ENCODE results near the gene SLC22A23.
"Not testable (repeated sequence)": the region's sequence is repeated elsewhere in the genome, so short reads cannot be mapped to it uniquely, and the experiment has no call there.

SLC22A23 gene

GRCh38 chr6:3259491-3259958 is 197.3 kb downstream of the SLC22A23 start:
- peak; percentile 25 for DNase-seq

GRCh38 chr6:3258720-3259490 is 197.9 kb downstream of the SLC22A23 start, which contains the start of gene PSMG4:
TSS of gene PSMG4 (plus strand) at chr6:3258947. CDS start at chr6:3259023, 76 bp downstream.
- peak; percentile 80 for DNase-seq
- in situ Hi-C loops (cut with HindIII; ENCODE audit: low pct_ligation_motif_present, low pct_unique_long_range_greater_than_20kb, low sequenced_read_pairs) = no loop called here

More at GRCh38 chr6:3259491-3259958, 197.3 kb downstream of the SLC22A23 start:
- in situ Hi-C loops (cut with HindIII; ENCODE audit: low pct_ligation_motif_present, low pct_unique_long_range_greater_than_20kb, low sequenced_read_pairs) = no loop called here

GRCh38 chr6:3258201-3258600 is 198.6 kb downstream of the SLC22A23 start:
- in situ Hi-C loops (cut with HindIII; ENCODE audit: low pct_ligation_motif_present, low pct_unique_long_range_greater_than_20kb, low sequenced_read_pairs) = no loop called here

GRCh38 chr6:3253597-3253961 is 203.3 kb downstream of the SLC22A23 start:
- no peak for DNase-seq
- in situ Hi-C loops (cut with HindIII; ENCODE audit: low pct_ligation_motif_present, low pct_unique_long_range_greater_than_20kb, low sequenced_read_pairs) = no loop called here

More at GRCh38 chr6:3258201-3258600, 198.6 kb downstream of the SLC22A23 start:
- DNase-seq = no peak

GRCh38 chr6:3252861-3253596 is 203.8 kb downstream of the SLC22A23 start:
- no peak for DNase-seq
- in situ Hi-C loops (cut with HindIII; ENCODE audit: low pct_ligation_motif_present, low pct_unique_long_range_greater_than_20kb, low sequenced_read_pairs) = no loop called here

GRCh38 chr6:3252369-3252768 is 204.5 kb downstream of the SLC22A23 start:
- no peak for DNase-seq
- in situ Hi-C loops (cut with HindIII; ENCODE audit: low pct_ligation_motif_present, low pct_unique_long_range_greater_than_20kb, low sequenced_read_pairs) = no loop called here

- in situ Hi-C loops (cut with HindIII; ENCODE audit: low pct_ligation_motif_present, low pct_unique_long_range_greater_than_20kb, low sequenced_read_pairs) = no loop called here
- peak; percentile 71 for DNase-seq
Measured at GRCh38 chr6:3251462-3252314, 205.2 kb downstream of the SLC22A23 start.

- in situ Hi-C loops (cut with HindIII; ENCODE audit: low pct_ligation_motif_present, low pct_unique_long_range_greater_than_20kb, low sequenced_read_pairs) = no loop called here
- no peak for DNase-seq
Measured at GRCh38 chr6:3250231-3250675, 206.6 kb downstream of the SLC22A23 start.

GRCh38 chr6:3249821-3250220 is 207.0 kb downstream of the SLC22A23 start:
- no peak for DNase-seq
- in situ Hi-C loops (cut with HindIII; ENCODE audit: low pct_ligation_motif_present, low pct_unique_long_range_greater_than_20kb, low sequenced_read_pairs) = no loop called here

- DNase-seq = peak; percentile 60
- in situ Hi-C loops (cut with HindIII; ENCODE audit: low pct_ligation_motif_present, low pct_unique_long_range_greater_than_20kb, low sequenced_read_pairs) = no loop called here
Measured at GRCh38 chr6:3247255-3248146, 209.3 kb downstream of the SLC22A23 start.

- in situ Hi-C loops (cut with HindIII; ENCODE audit: low pct_ligation_motif_present, low pct_unique_long_range_greater_than_20kb, low sequenced_read_pairs) = no loop called here
- DNase-seq = no peak
Measured at GRCh38 chr6:3245216-3245615, 211.6 kb downstream of the SLC22A23 start.

GRCh38 chr6:3244832-3245161 is 212.1 kb downstream of the SLC22A23 start:
- DNase-seq; in situ Hi-C loops (cut with HindIII; ENCODE audit: low pct_ligation_motif_present, low pct_unique_long_range_greater_than_20kb, low sequenced_read_pairs): not testable (repeated sequence)

- in situ Hi-C loops (cut with HindIII; ENCODE audit: low pct_ligation_motif_present, low pct_unique_long_range_greater_than_20kb, low sequenced_read_pairs) = no loop called here
- DNase-seq = no peak
Measured at GRCh38 chr6:3244003-3244831, 212.6 kb downstream of the SLC22A23 start.

- in situ Hi-C loops (cut with HindIII; ENCODE audit: low pct_ligation_motif_present, low pct_unique_long_range_greater_than_20kb, low sequenced_read_pairs) = no loop called here
- DNase-seq = no peak
Measured at GRCh38 chr6:3242768-3243167, 214.1 kb downstream of the SLC22A23 start.

- in situ Hi-C loops (cut with HindIII; ENCODE audit: low pct_ligation_motif_present, low pct_unique_long_range_greater_than_20kb, low sequenced_read_pairs); DNase-seq: not testable (repeated sequence)
Measured at GRCh38 chr6:3241745-3242144, 215.1 kb downstream of the SLC22A23 start.

GRCh38 chr6:3240595-3240994 is 216.3 kb downstream of the SLC22A23 start:
- DNase-seq = no peak
- in situ Hi-C loops (cut with HindIII; ENCODE audit: low pct_ligation_motif_present, low pct_unique_long_range_greater_than_20kb, low sequenced_read_pairs) = no loop called here

Measured in ACHN (cell line).